Activated T-helper 2 cell treated with anti-CD3 and anti-CD28 coated beads, Interferon-gamma antibody, Interleukin-2, Interleukin-4, amounts not matched to agents 10 μg/mL and 5 μg/mL and 100 μg/mL, durations not matched to agents 14 hours and 24 hours and 36 hours (primary cell): Measurements from ENCODE around the gene IL16. TPM values are rescaled to one million over a fixed set of nuclear protein-coding genes. Genes with fewer than 3 reads are reported as not detected.

Source experiments
- DNase-seq: peaks from one replicate; pipeline ENCODE4 v3.0.0; 2021; ENCODE audit warnings: low spot score
- H3K27ac Mint-ChIP-seq: one replicate; pipeline ENCODE4 v1.8.0; 2021; ENCODE audit warnings: mixed read lengths
- H3K27me3 Mint-ChIP-seq: one replicate; pipeline ENCODE4 v1.8.0; 2021; ENCODE audit warnings: low read depth, mixed read lengths
- H3K36me3 Mint-ChIP-seq: one replicate; pipeline ENCODE4 v1.8.0; 2021; ENCODE audit warnings: low read depth, mixed read lengths
- H3K4me1 Mint-ChIP-seq: one replicate; pipeline ENCODE4 v1.8.0; 2021; ENCODE audit warnings: low read depth, mixed read lengths
- H3K4me3 Mint-ChIP-seq: one replicate; pipeline ENCODE4 v1.8.0; 2021; ENCODE audit warnings: low read depth, mild to moderate bottlenecking, moderate library complexity, mixed read lengths
- H3K9me3 Mint-ChIP-seq: one replicate; pipeline ENCODE4 v1.8.0; 2021; ENCODE audit warnings: mixed read lengths
- intact Hi-C: fragments of 100-400 bp; cut with micrococcal nuclease; formaldehyde crosslinking; loops from one replicate; pipeline ENCODE4 v1.15.1; 2023
- total RNA-seq: library from RNA; stranded (reverse); gene quantifications from 2 replicates; pipeline ENCODE4 v1.2.3, GENCODE V29; 2022

IL16 gene
- total RNA-seq, 1 donor from 2014 or later, result 42.3 TPM

DNA sequence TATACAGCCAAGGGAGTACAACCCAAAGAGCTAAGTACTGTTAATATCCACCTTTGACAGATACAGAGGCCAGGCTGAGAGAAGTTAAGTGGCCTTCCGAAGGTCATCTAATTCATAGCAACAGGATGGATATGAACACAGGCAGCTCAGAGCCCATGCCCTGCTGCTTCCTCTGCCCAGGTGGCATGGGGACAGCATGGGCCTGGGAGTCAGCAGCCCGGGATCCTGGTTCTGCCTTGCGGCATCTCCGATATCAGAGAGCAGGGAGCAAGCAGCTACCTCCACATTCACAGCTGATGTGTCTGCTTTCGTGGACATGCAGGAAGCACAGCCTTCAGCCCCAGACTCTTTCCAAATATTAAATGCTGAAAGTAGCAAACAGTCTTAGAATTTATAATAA, 71.7 kb downstream of the IL16 start:
- Mint-ChIP-seq H3K4me3 (no peak overlapping the region), H3K9me3 (no peaks in the 10 kb centered on the region), H3K36me3 (no peaks in the 10 kb centered on the region), H3K27me3 (peaks cover 10% of the 10 kb centered on the region), H3K4me1 (peaks cover 25% of the 10 kb centered on the region), H3K27ac (no peak overlapping the region)
- intact Hi-C loops, result loop anchor here (10.0 kb wide), 1 partner anchor 574 kb away; the partner anchor contains the start of gene ABHD17C
- no peak for DNase-seq

- Mint-ChIP-seq H3K9me3 (no peaks in the 10 kb centered on the region), H3K36me3 (no peaks in the 10 kb centered on the region), H3K27me3 (peaks cover 10% of the 10 kb centered on the region), H3K4me1 (peaks cover 25% of the 10 kb centered on the region), H3K4me3 (no peak overlapping the region), H3K27ac (no peak overlapping the region)
- intact Hi-C loops, result loop anchor here (10.0 kb wide), 1 partner anchor 574 kb away; the partner anchor contains the start of gene ABHD17C
- DNase-seq, result no peak
These were observed 72.4 kb downstream of the IL16 start for GRCh38 chr15:81268881-81269601.

GRCh38 chr15:81270188-81270587, 73.5 kb downstream of the IL16 start:
- Mint-ChIP-seq H3K27me3 (peaks cover under 1% of the 10 kb centered on the region), H3K27ac (no peak overlapping the region), H3K4me3 (no peak overlapping the region), H3K9me3 (no peaks in the 10 kb centered on the region), H3K36me3 (peaks cover 3% of the 10 kb centered on the region), H3K4me1 (peaks cover 30% of the 10 kb centered on the region)
- intact Hi-C loops, result no loop called here
- no peak for DNase-seq

DNA sequence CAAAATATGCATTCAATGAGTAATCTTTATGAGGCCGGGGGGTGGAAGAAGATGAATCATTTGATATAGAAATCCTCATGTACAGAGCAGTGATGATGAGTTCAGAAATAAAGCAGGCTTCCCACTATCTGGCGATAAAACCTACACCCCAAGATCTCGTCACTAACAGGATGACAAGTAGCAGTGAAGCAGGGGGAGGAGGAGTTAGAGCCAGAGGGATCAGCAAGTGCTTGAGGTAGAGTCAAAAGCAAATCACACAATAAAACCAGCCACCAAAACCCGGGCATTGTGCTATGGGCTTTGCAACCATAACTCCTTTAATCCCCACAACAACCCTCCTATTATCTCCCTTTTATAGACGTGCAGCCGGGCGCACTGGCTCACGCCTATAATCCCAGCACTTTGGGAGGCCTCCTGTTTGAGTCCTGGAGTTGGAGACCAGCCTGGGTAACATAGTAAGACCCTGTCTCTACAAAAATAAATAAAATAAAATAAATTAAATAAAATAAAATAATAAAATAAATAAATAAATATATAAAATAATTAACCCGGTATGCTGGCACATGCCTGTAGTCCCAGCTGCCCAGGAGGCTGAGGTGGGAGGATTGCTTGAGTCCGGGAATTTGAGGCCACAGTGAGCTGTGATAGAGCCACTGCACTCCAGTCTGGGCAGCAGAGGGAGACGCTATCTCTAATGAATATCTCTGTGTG, 74.3 kb downstream of the IL16 start:
- no peak overlapping the region for H3K27ac Mint-ChIP-seq
- H3K27me3 Mint-ChIP-seq, result no peaks in the 10 kb centered on the region
- H3K4me1 Mint-ChIP-seq, result peaks cover 29% of the 10 kb centered on the region
- intact Hi-C loops, result no loop called here
- H3K9me3 Mint-ChIP-seq, result no peaks in the 10 kb centered on the region
- H3K4me3 Mint-ChIP-seq, result no peak overlapping the region
- no peak for DNase-seq
- peaks cover 3% of the 10 kb centered on the region for H3K36me3 Mint-ChIP-seq

GRCh38 chr15:81271761-81272644, 75.3 kb downstream of the IL16 start:
- H3K27ac Mint-ChIP-seq, result no peak overlapping the region
- no peak for DNase-seq
- H3K27me3 Mint-ChIP-seq, result no peaks in the 10 kb centered on the region
- H3K4me1 Mint-ChIP-seq, result peaks cover 26% of the 10 kb centered on the region
- H3K9me3 Mint-ChIP-seq, result peaks cover 8% of the 10 kb centered on the region
- H3K4me3 Mint-ChIP-seq, result no peak overlapping the region
- intact Hi-C loops, result no loop called here
- peaks cover 8% of the 10 kb centered on the region for H3K36me3 Mint-ChIP-seq

DNA sequence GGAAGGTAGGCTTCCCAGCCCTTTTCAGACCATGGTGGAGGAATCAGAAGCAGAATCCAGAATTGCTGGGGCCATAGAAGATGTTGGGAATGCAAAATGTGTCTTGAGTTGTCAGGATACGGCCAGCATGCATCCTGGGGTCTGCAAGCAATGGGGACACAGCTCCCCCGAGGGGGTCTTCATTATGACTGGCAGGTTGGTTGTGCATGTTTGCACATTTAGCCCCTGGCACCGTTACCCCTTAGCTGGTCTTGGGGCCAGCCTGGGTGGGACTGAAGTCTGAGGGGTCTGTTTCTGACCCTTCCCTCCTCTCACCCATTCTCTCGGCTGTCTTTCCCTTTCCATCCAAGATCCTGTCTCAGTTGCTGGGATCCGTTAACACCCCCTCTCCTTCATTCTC, 76.5 kb downstream of the IL16 start:
- no peak for DNase-seq
- no peak overlapping the region for H3K27ac Mint-ChIP-seq
- H3K36me3 Mint-ChIP-seq, result peaks cover 13% of the 10 kb centered on the region
- H3K4me1 Mint-ChIP-seq, result peaks cover 26% of the 10 kb centered on the region
- H3K27me3 Mint-ChIP-seq, result no peaks in the 10 kb centered on the region
- peaks cover 16% of the 10 kb centered on the region for H3K9me3 Mint-ChIP-seq
- intact Hi-C loops, result no loop called here
- no peak overlapping the region for H3K4me3 Mint-ChIP-seq

GRCh38 chr15:81273855-81274254, 77.2 kb downstream of the IL16 start:
- H3K4me1 Mint-ChIP-seq, result peaks cover 26% of the 10 kb centered on the region
- H3K9me3 Mint-ChIP-seq, result peaks cover 18% of the 10 kb centered on the region
- no peaks in the 10 kb centered on the region for H3K27me3 Mint-ChIP-seq
- intact Hi-C loops, result loop anchor here (2.0 kb wide), 1 partner anchor 29 kb away; no protein-coding TSS in a partner anchor
- H3K4me3 Mint-ChIP-seq, result no peak overlapping the region
- no peak overlapping the region for H3K27ac Mint-ChIP-seq
- no peak for DNase-seq
- H3K36me3 Mint-ChIP-seq, result peaks cover 13% of the 10 kb centered on the region

GRCh38 chr15:81274255-81274654, 77.6 kb downstream of the IL16 start:
- no peak overlapping the region for H3K4me3 Mint-ChIP-seq
- DNase-seq, result no peak
- peaks cover 18% of the 10 kb centered on the region for H3K9me3 Mint-ChIP-seq
- H3K27me3 Mint-ChIP-seq, result no peaks in the 10 kb centered on the region
- intact Hi-C loops, result loop anchor here (2.0 kb wide), 1 partner anchor 29 kb away; no protein-coding TSS in a partner anchor
- H3K36me3 Mint-ChIP-seq, result peaks cover 13% of the 10 kb centered on the region
- H3K27ac Mint-ChIP-seq, result no peak overlapping the region
- H3K4me1 Mint-ChIP-seq, result peaks cover 22% of the 10 kb centered on the region

- H3K4me3 Mint-ChIP-seq, result no peak overlapping the region
- DNase-seq, result peak; percentile 74
- intact Hi-C loops, result loop anchor here (1.0 to 5.0 kb wide), 5 partner anchors 19 to 125 kb away; partner anchors contain the start of gene STARD5
- H3K27me3 Mint-ChIP-seq, result no peaks in the 10 kb centered on the region
- peaks cover 18% of the 10 kb centered on the region for H3K9me3 Mint-ChIP-seq
- H3K27ac Mint-ChIP-seq, result peak overlapping the region; percentile 3
- peaks cover 20% of the 10 kb centered on the region for H3K4me1 Mint-ChIP-seq
- peaks cover 13% of the 10 kb centered on the region for H3K36me3 Mint-ChIP-seq
These were observed 78.4 kb downstream of the IL16 start for GRCh38 chr15:81274931-81275707.

DNA sequence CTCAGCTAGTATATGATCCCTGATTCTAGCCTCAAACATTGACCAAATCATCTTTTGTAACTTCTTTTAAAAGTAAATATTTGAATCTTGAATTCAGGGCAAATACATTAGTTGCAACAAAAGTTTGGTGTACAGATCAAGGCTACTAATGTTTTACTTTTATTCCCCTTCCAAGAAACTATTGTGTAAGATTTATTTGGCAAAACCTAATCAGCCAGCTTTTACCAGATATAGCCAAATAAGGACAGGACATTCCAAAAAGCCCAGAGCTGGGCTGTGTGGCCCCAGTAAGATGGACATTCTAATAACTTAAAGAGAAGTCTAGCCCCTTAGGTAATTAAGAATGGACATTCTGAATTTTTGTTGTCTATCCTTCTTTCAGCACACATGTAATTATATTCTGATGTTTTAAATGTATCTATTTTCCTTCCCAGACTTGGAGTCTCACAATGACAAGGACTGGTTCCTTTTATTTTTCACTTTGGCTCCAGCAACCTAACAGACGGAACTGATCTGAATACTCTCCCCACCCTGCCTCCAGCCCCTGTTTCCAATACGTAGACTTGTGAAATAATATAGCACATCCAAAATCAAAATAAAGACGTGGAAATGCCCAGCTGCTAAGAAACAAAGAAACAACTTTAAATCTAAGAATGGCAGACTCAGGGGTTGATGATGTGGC, 79.2 kb downstream of the IL16 start:
- intact Hi-C loops, result loop anchor here (1.0 to 5.0 kb wide), 5 partner anchors 18 to 124 kb away; partner anchors contain the start of gene STARD5
- peaks cover 18% of the 10 kb centered on the region for H3K9me3 Mint-ChIP-seq
- H3K4me1 Mint-ChIP-seq, result peaks cover 20% of the 10 kb centered on the region
- H3K36me3 Mint-ChIP-seq, result peaks cover 13% of the 10 kb centered on the region
- no peak overlapping the region for H3K27ac Mint-ChIP-seq
- DNase-seq, result no peak
- no peaks in the 10 kb centered on the region for H3K27me3 Mint-ChIP-seq
- H3K4me3 Mint-ChIP-seq, result no peak overlapping the region

DNA sequence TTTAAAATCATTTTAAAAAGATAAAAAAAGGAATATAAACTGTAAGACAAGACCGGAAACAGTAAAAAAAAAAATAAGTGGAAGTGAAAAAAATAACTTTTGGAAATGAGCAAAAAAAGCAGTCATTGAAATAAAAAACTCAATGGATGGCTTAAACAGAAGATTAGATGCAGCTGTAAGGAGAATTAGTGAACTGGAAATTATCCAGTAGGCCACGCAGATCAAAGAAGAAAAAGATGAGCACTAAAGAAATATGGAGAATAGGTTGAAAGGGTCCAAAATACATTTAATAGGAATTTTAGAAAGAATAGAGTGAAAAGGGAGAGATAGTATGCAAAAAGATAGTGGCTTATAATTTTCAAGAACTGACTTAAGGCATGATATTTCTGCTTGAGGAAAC, 80.3 kb downstream of the IL16 start:
- peaks cover 20% of the 10 kb centered on the region for H3K4me1 Mint-ChIP-seq
- H3K36me3 Mint-ChIP-seq, result peaks cover 13% of the 10 kb centered on the region
- intact Hi-C loops, result loop anchor here (5.0 kb wide), 1 partner anchor 45 kb away; the partner anchor contains the start of gene STARD5
- H3K27me3 Mint-ChIP-seq, result no peaks in the 10 kb centered on the region
- no peak overlapping the region for H3K4me3 Mint-ChIP-seq
- H3K27ac Mint-ChIP-seq, result no peak overlapping the region
- DNase-seq, result no peak
- peaks cover 18% of the 10 kb centered on the region for H3K9me3 Mint-ChIP-seq
